DND-41 (cell line): ENCODE results near the gene SLC16A10.

Source experiments
- EZH2 ChIP-seq: IDR thresholded peaks from 3 replicates; pipeline ENCODE4 v1.6.1; 2012; ENCODE audit warnings: borderline replicate concordance, low read depth, mild to moderate bottlenecking, moderate library complexity, low read length, inconsistent platforms; ENCODE audit not compliant: severe bottlenecking
- TF ChIP-seq, protein P1 (sequence below): IDR thresholded peaks from 2 replicates; pipeline ENCODE4 v1.5.1; 2012; ENCODE audit warnings: borderline replicate concordance, low read length, moderate library complexity, mild to moderate bottlenecking; ENCODE audit not compliant: poor library complexity, severe bottlenecking; ENCODE audit errors: extremely low read depth

DNA sequence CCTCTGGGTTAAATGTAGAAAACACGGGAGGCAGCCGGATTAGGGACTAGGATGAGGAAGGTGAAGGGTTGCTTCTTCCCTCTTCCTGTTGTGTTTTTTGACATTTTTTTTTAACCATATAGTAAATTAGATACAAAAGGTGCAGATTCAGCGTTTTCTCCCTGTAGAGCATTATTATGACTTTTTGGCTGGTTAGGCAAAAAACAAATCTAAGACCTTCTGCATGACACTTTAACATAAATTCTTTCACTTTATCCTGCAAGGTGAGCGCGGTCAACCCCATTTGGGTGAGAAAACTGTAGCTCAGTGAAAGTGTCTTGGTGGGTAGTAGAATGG is 1.3 kb downstream of the SLC16A10 start:
- TF ChIP-seq, protein P1, sequence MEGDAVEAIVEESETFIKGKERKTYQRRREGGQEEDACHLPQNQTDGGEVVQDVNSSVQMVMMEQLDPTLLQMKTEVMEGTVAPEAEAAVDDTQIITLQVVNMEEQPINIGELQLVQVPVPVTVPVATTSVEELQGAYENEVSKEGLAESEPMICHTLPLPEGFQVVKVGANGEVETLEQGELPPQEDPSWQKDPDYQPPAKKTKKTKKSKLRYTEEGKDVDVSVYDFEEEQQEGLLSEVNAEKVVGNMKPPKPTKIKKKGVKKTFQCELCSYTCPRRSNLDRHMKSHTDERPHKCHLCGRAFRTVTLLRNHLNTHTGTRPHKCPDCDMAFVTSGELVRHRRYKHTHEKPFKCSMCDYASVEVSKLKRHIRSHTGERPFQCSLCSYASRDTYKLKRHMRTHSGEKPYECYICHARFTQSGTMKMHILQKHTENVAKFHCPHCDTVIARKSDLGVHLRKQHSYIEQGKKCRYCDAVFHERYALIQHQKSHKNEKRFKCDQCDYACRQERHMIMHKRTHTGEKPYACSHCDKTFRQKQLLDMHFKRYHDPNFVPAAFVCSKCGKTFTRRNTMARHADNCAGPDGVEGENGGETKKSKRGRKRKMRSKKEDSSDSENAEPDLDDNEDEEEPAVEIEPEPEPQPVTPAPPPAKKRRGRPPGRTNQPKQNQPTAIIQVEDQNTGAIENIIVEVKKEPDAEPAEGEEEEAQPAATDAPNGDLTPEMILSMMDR: no peak
- no peak for TF ChIP-seq EZH2
